Measurements from ENCODE around the gene ZPBP2. TPM values are rescaled to one million over a fixed set of nuclear protein-coding genes. Genes with fewer than 3 reads are reported as not detected.

Gene ZPBP2
- total and polyA plus RNA-seq, 9 of the 15 experiments (the other 6 are each of a cell fraction or from before 2014, with no cell fraction given) = not detected

- DNase-seq (ENCODE audit: extremely low read depth in 1 of 4, low spot score in 3 of 4) (no peak), ATAC-seq (no peak), FAIRE-seq (no peak)
- peaks cover 0 to 2% of the 10 kb centered on the region in 2 experiments; a peak in 1 of 5 replicates for H3K27me3 ChIP-seq (ENCODE audit: control insufficient read depth in 2 of 2, insufficient read depth in 2 of 2, low read length in 2 of 2)
- in situ Hi-C loops (cut with MboI) = no loop called here
- H3K27ac ChIP-seq (ENCODE audit: extremely low read depth, low read depth, low read length) = no peak overlapping the region
- H2AFZ ChIP-seq (ENCODE audit: low read depth, low read length) = no peak overlapping the region
- WGBS (ENCODE audit: insufficient coverage, low coverage, missing lambda C conversion rate) = 13% methylated on average over 2 of the region's 2 CpGs
- H4K20me1 ChIP-seq (replicated peaks; ENCODE audit: control insufficient read depth, insufficient read depth, low read length) = no peaks in the 10 kb centered on the region
- no peaks in the 10 kb centered on the region for H3K9me1 ChIP-seq (ENCODE audit: control insufficient read depth, insufficient read depth, low read length)
- no peak overlapping the region for H3K4me2 ChIP-seq (ENCODE audit: insufficient read depth, low read length)
- ChIA-PET POLR2A (interaction anchor here (0.7 kb wide), 1 partner anchor 24 kb away, joined by 3 read pairs; no protein-coding TSS in a partner anchor), CTCF (ENCODE audit: low intra/inter-chr PET ratio) (no interaction called here)
- TF ChIP-seq TAL1 (IDR thresholded peaks at IDR 0.05) (peak; percentile 28; the same call in 1 of the 2 replicates), ZSCAN32 (CRISPR knock-in tag; IDR thresholded peaks at IDR 0.05) (no peak), TEAD4 (IDR thresholded peaks at IDR 0.05; ENCODE audit: low read length) (peak; percentile 31; the same call in 1 of the 2 replicates), TEAD4 (CRISPR knock-in tag; IDR thresholded peaks at IDR 0.05; ENCODE audit: borderline replicate concordance) (no peak), ASH1L (IDR thresholded peaks at IDR 0.05; ENCODE audit: borderline replicate concordance, low read depth, partially characterized antibody) (no peak), ZNF280A (IDR thresholded peaks at IDR 0.05; ENCODE audit: low read depth, partially characterized antibody) (no peak), ATF6 (CRISPR knock-in tag; IDR thresholded peaks at IDR 0.05) (no peak), ZC3H8 (IDR thresholded peaks at IDR 0.05) (no peak)
- H3K9ac ChIP-seq (ENCODE audit: insufficient read depth in 1 of 2, low read depth in 2 of 2, low read length in 2 of 2) = no peak overlapping the region
- intact Hi-C loops (cut with micrococcal nuclease) = no loop called here
- peaks cover 10% of the 10 kb centered on the region for H3K9me3 ChIP-seq (replicated peaks; ENCODE audit: control insufficient read depth, insufficient read depth, low read depth, low read length)
- no peak overlapping the region for H3K4me3 ChIP-seq
- no peaks in the 10 kb centered on the region for H3K36me3 ChIP-seq (ENCODE audit: control insufficient read depth, insufficient read depth, low read length)
- no peaks in the 10 kb centered on the region for H3K79me2 ChIP-seq (ENCODE audit: control insufficient read depth, insufficient read depth, low read length)
- BruUV-seq (replicated peaks) = no TSS peak
- H3K4me1 ChIP-seq (replicated peaks in 1 of 2; ENCODE audit: control insufficient read depth in 2 of 2, insufficient read depth in 2 of 2, low read length in 2 of 2) = no peaks in the 10 kb centered on the region
Measured at GRCh38 chr17:39822051-39822451, 46.0 kb upstream of the ZPBP2 start.

Data from K562 (cell line).